ENCODE data around the gene ARHGAP15. TPM values are rescaled to one million over a fixed set of nuclear protein-coding genes. Genes with fewer than 3 reads are reported as not detected.

The ARHGAP15 gene
- total RNA-seq, 1 experiment from 2014 or later = 82.8 TPM

GRCh38 chr2:143254110-143254509, 124.9 kb downstream of the ARHGAP15 start:
- H3K27me3 ChIP-seq (ENCODE audit: low read length) = no peaks in the 10 kb centered on the region
- no peaks in the 10 kb centered on the region for H3K79me2 ChIP-seq (ENCODE audit: low read length)
- H3K4me2 ChIP-seq (ENCODE audit: low read depth, low read length, poor library complexity, severe bottlenecking) = peak overlapping the region; percentile 15
- no peaks in the 10 kb centered on the region for H4K20me1 ChIP-seq (ENCODE audit: insufficient read depth, low read depth, low read length)
- no peak overlapping the region for H3K9ac ChIP-seq (ENCODE audit: low read length)
- H3K9me2 ChIP-seq (replicated peaks; ENCODE audit: insufficient read depth, low read length) = no peaks in the 10 kb centered on the region
- H2AFZ ChIP-seq (ENCODE audit: low read length) = no peak overlapping the region
- H3K4me3 ChIP-seq (ENCODE audit: low read length) = no peak overlapping the region
- no peak for DNase-seq
- peaks cover 41% of the 10 kb centered on the region for H3K4me1 ChIP-seq (ENCODE audit: low read length)
- H3K27ac ChIP-seq (ENCODE audit: low read length) = no peak overlapping the region
- H3K9me3 ChIP-seq (ENCODE audit: low read length) = no peaks in the 10 kb centered on the region
- H3K36me3 ChIP-seq (ENCODE audit: insufficient read depth, low read length) = no peaks in the 10 kb centered on the region

- H3K9me2 ChIP-seq (replicated peaks; ENCODE audit: insufficient read depth, low read length) = no peaks in the 10 kb centered on the region
- no peak overlapping the region for H3K9ac ChIP-seq (ENCODE audit: low read length)
- H3K79me2 ChIP-seq (ENCODE audit: low read length) = no peaks in the 10 kb centered on the region
- DNase-seq = no peak
- no peaks in the 10 kb centered on the region for H3K36me3 ChIP-seq (ENCODE audit: insufficient read depth, low read length)
- peak overlapping the region; percentile 34 for H3K4me2 ChIP-seq (ENCODE audit: low read depth, low read length, poor library complexity, severe bottlenecking)
- H3K4me1 ChIP-seq (ENCODE audit: low read length) = peaks cover 47% of the 10 kb centered on the region
- H3K27me3 ChIP-seq (ENCODE audit: low read length) = no peaks in the 10 kb centered on the region
- no peak overlapping the region for H3K27ac ChIP-seq (ENCODE audit: low read length)
- H3K4me3 ChIP-seq (ENCODE audit: low read length) = no peak overlapping the region
- no peak overlapping the region for H2AFZ ChIP-seq (ENCODE audit: low read length)
- no peaks in the 10 kb centered on the region for H3K9me3 ChIP-seq (ENCODE audit: low read length)
- no peaks in the 10 kb centered on the region for H4K20me1 ChIP-seq (ENCODE audit: insufficient read depth, low read depth, low read length)
Observed at GRCh38 chr2:143255086-143255485, 125.9 kb downstream of the ARHGAP15 start.

GRCh38 chr2:143255899-143256298, 126.7 kb downstream of the ARHGAP15 start:
- H3K4me2 ChIP-seq (ENCODE audit: low read depth, low read length, poor library complexity, severe bottlenecking) = peak overlapping the region; percentile 34
- no peak overlapping the region for H3K9ac ChIP-seq (ENCODE audit: low read length)
- H3K4me1 ChIP-seq (ENCODE audit: low read length) = peaks cover 47% of the 10 kb centered on the region

GRCh38 chr2:143258126-143258892, 129.1 kb downstream of the ARHGAP15 start:
- no peak overlapping the region for H3K4me3 ChIP-seq (ENCODE audit: low read length)
- no peaks in the 10 kb centered on the region for H3K27me3 ChIP-seq (ENCODE audit: low read length)
- peak overlapping the region; percentile 11 for H3K4me2 ChIP-seq (ENCODE audit: low read depth, low read length, poor library complexity, severe bottlenecking)
- no peak overlapping the region for H2AFZ ChIP-seq (ENCODE audit: low read length)
- no peak for DNase-seq
- H3K79me2 ChIP-seq (ENCODE audit: low read length) = 0 out of 2 replicates have a peak, but pooled peaks cover 10% of the 10 kb centered on the region
- H3K27ac ChIP-seq (ENCODE audit: low read length) = peak overlapping the region; percentile 10; the same call in 1 of the 2 replicates
- H3K9me3 ChIP-seq (ENCODE audit: low read length) = no peaks in the 10 kb centered on the region
- no peak overlapping the region for H3K9ac ChIP-seq (ENCODE audit: low read length)
- peaks cover 50% of the 10 kb centered on the region for H3K4me1 ChIP-seq (ENCODE audit: low read length)
- no peaks in the 10 kb centered on the region for H3K9me2 ChIP-seq (replicated peaks; ENCODE audit: insufficient read depth, low read length)
- H3K36me3 ChIP-seq (ENCODE audit: insufficient read depth, low read length) = no peaks in the 10 kb centered on the region
- H4K20me1 ChIP-seq (ENCODE audit: insufficient read depth, low read depth, low read length) = no peaks in the 10 kb centered on the region

More at GRCh38 chr2:143255899-143256298, 126.7 kb downstream of the ARHGAP15 start:
- H4K20me1 ChIP-seq (ENCODE audit: insufficient read depth, low read depth, low read length) = no peaks in the 10 kb centered on the region
- no peaks in the 10 kb centered on the region for H3K27me3 ChIP-seq (ENCODE audit: low read length)
- no peak overlapping the region for H2AFZ ChIP-seq (ENCODE audit: low read length)
- H3K4me3 ChIP-seq (ENCODE audit: low read length) = no peak overlapping the region
- H3K9me3 ChIP-seq (ENCODE audit: low read length) = no peaks in the 10 kb centered on the region
- 0 out of 2 replicates have a peak overlapping the region, but pooled peaks have one; percentile 19 for H3K27ac ChIP-seq (ENCODE audit: low read length)
- H3K36me3 ChIP-seq (ENCODE audit: insufficient read depth, low read length) = no peaks in the 10 kb centered on the region
- 0 out of 2 replicates have a peak, but pooled peaks cover 6% of the 10 kb centered on the region for H3K79me2 ChIP-seq (ENCODE audit: low read length)
- H3K9me2 ChIP-seq (replicated peaks; ENCODE audit: insufficient read depth, low read length) = no peaks in the 10 kb centered on the region
- DNase-seq = no peak

GRCh38 chr2:143259368-143259958, 130.2 kb downstream of the ARHGAP15 start:
- Histone ChIP-seq H3K27me3 (ENCODE audit: low read length) (no peaks in the 10 kb centered on the region), H4K20me1 (ENCODE audit: insufficient read depth, low read depth, low read length) (no peaks in the 10 kb centered on the region), H3K4me1 (ENCODE audit: low read length) (peaks cover 42% of the 10 kb centered on the region), H2AFZ (ENCODE audit: low read length) (no peak overlapping the region), H3K9me2 (replicated peaks; ENCODE audit: insufficient read depth, low read length) (no peaks in the 10 kb centered on the region), H3K4me3 (ENCODE audit: low read length) (no peak overlapping the region), H3K4me2 (ENCODE audit: low read depth, low read length, poor library complexity, severe bottlenecking) (peak overlapping the region; percentile 25), H3K27ac (ENCODE audit: low read length) (no peak overlapping the region), H3K79me2 (ENCODE audit: low read length) (0 out of 2 replicates have a peak, but pooled peaks cover 10% of the 10 kb centered on the region), H3K9ac (ENCODE audit: low read length) (peak overlapping the region; percentile 38; the same call in 1 of the 2 replicates), H3K36me3 (ENCODE audit: insufficient read depth, low read length) (no peaks in the 10 kb centered on the region), H3K9me3 (ENCODE audit: low read length) (no peaks in the 10 kb centered on the region)
- peak; percentile 87 for DNase-seq

- no peaks in the 10 kb centered on the region for H3K9me3 ChIP-seq (ENCODE audit: low read length)
- no peaks in the 10 kb centered on the region for H3K36me3 ChIP-seq (ENCODE audit: insufficient read depth, low read length)
- 0 out of 2 replicates have a peak, but pooled peaks cover 10% of the 10 kb centered on the region for H3K79me2 ChIP-seq (ENCODE audit: low read length)
- H3K27me3 ChIP-seq (ENCODE audit: low read length) = no peaks in the 10 kb centered on the region
- H3K4me3 ChIP-seq (ENCODE audit: low read length) = no peak overlapping the region
- no peak for DNase-seq
- H4K20me1 ChIP-seq (ENCODE audit: insufficient read depth, low read depth, low read length) = no peaks in the 10 kb centered on the region
- H2AFZ ChIP-seq (ENCODE audit: low read length) = no peak overlapping the region
- peaks cover 20% of the 10 kb centered on the region for H3K4me1 ChIP-seq (ENCODE audit: low read length)
- no peak overlapping the region for H3K27ac ChIP-seq (ENCODE audit: low read length)
- H3K9ac ChIP-seq (ENCODE audit: low read length) = no peak overlapping the region
- no peaks in the 10 kb centered on the region for H3K9me2 ChIP-seq (replicated peaks; ENCODE audit: insufficient read depth, low read length)
- H3K4me2 ChIP-seq (ENCODE audit: low read depth, low read length, poor library complexity, severe bottlenecking) = no peak overlapping the region
Observed at GRCh38 chr2:143261986-143262385, 132.8 kb downstream of the ARHGAP15 start.

- no peak overlapping the region for H3K9ac ChIP-seq (ENCODE audit: low read length)
- H3K36me3 ChIP-seq (ENCODE audit: insufficient read depth, low read length) = no peaks in the 10 kb centered on the region
- H3K4me1 ChIP-seq (ENCODE audit: low read length) = peaks cover 20% of the 10 kb centered on the region
- H3K9me2 ChIP-seq (replicated peaks; ENCODE audit: insufficient read depth, low read length) = no peaks in the 10 kb centered on the region
- no peak overlapping the region for H3K4me3 ChIP-seq (ENCODE audit: low read length)
- no peak overlapping the region for H3K4me2 ChIP-seq (ENCODE audit: low read depth, low read length, poor library complexity, severe bottlenecking)
- no peak overlapping the region for H3K27ac ChIP-seq (ENCODE audit: low read length)
- 0 out of 2 replicates have a peak, but pooled peaks cover 10% of the 10 kb centered on the region for H3K79me2 ChIP-seq (ENCODE audit: low read length)
- no peaks in the 10 kb centered on the region for H3K9me3 ChIP-seq (ENCODE audit: low read length)
- H4K20me1 ChIP-seq (ENCODE audit: insufficient read depth, low read depth, low read length) = no peaks in the 10 kb centered on the region
- no peak for DNase-seq
- H3K27me3 ChIP-seq (ENCODE audit: low read length) = no peaks in the 10 kb centered on the region
- H2AFZ ChIP-seq (ENCODE audit: low read length) = no peak overlapping the region
Observed at GRCh38 chr2:143262389-143262788, 133.2 kb downstream of the ARHGAP15 start.

GRCh38 chr2:143263066-143263625, 133.9 kb downstream of the ARHGAP15 start:
- H3K9ac ChIP-seq (ENCODE audit: low read length) = no peak overlapping the region
- 0 out of 2 replicates have a peak, but pooled peaks cover 10% of the 10 kb centered on the region for H3K79me2 ChIP-seq (ENCODE audit: low read length)
- no peaks in the 10 kb centered on the region for H3K27me3 ChIP-seq (ENCODE audit: low read length)
- H3K27ac ChIP-seq (ENCODE audit: low read length) = no peak overlapping the region
- H3K4me3 ChIP-seq (ENCODE audit: low read length) = no peak overlapping the region
- H3K9me2 ChIP-seq (replicated peaks; ENCODE audit: insufficient read depth, low read length) = no peaks in the 10 kb centered on the region
- peak; percentile 64 for DNase-seq
- H2AFZ ChIP-seq (ENCODE audit: low read length) = no peak overlapping the region
- H3K4me1 ChIP-seq (ENCODE audit: low read length) = peaks cover 20% of the 10 kb centered on the region
- H3K4me2 ChIP-seq (ENCODE audit: low read depth, low read length, poor library complexity, severe bottlenecking) = no peak overlapping the region
- H4K20me1 ChIP-seq (ENCODE audit: insufficient read depth, low read depth, low read length) = no peaks in the 10 kb centered on the region
- H3K36me3 ChIP-seq (ENCODE audit: insufficient read depth, low read length) = no peaks in the 10 kb centered on the region
- no peaks in the 10 kb centered on the region for H3K9me3 ChIP-seq (ENCODE audit: low read length)
